Spleen (tissue), 7 donors: ENCODE measurements around the gene PTEN.

Experiments used
- CTCF ChIP-seq, 11 experiments: fragments of 200-600 bp in 7 of 11; fragments of 450-650 bp in 4 of 11; sonication (generic) in 4 of 11; IDR thresholded peaks in 8 of 11; conservative IDR thresholded peaks in 3 of 11; 1 replicate in 7 of 11; 2 replicates in 4 of 11; pipeline versions ENCODE4 v1.4.0 to v1.8.0; 2016 to 2021; ENCODE audit warnings: antibody characterized with exemption in 11 of 11, inconsistent platforms in 4 of 11, mild to moderate bottlenecking in 1 of 11
- POLR2AphosphoS5 ChIP-seq, 3 donors: sonication (generic); formaldehyde crosslinking; IDR thresholded peaks; one replicate each; pipeline ENCODE4 v1.5.1; 2017; ENCODE audit warnings: antibody characterized with exemption in 3 of 3
- donor health status: DM: no; HTN: no; CAD: no; lungs with moderate emphysema.
- donor health status: DM: no; HTN: no; CAD: no.
- donor health status: DM: no; HTN: no; CAD: no.

- TF ChIP-seq CTCF (IDR thresholded peaks at IDR 0.05 in 8 of 11, conservative IDR thresholded peaks at IDR 0.05 in 3 of 11) (peak in 2 of 11 experiments; percentile 3 to 17), POLR2AphosphoS5 (IDR thresholded peaks at IDR 0.05) (no peak)
These were observed 1.9 kb upstream of the PTEN start for GRCh38 chr10:87861566-87861952.
